KOPT-K1 (cell line): ENCODE measurements around the gene DMRTA2.

Source experiments
- H3K27ac ChIP-seq: fragments of 200-600 bp; sonication (generic); 2 replicates; pipeline ENCODE4 v1.5.1; 2016; ENCODE audit warnings: antibody characterized with exemption, mild to moderate bottlenecking, low read depth, low read length; ENCODE audit not compliant: poor library complexity, severe bottlenecking
- H3K36me3 ChIP-seq: fragments of 200-600 bp; sonication (generic); 2 replicates; pipeline ENCODE4 v1.5.1; 2017; ENCODE audit warnings: antibody characterized with exemption, mild to moderate bottlenecking, low read length, moderate library complexity; ENCODE audit not compliant: insufficient read depth
- H3K9me3 ChIP-seq: fragments of 200-600 bp; sonication (generic); 2 replicates; pipeline ENCODE4 v1.5.1; 2017; ENCODE audit warnings: antibody characterized with exemption, low read length, mild to moderate bottlenecking; ENCODE audit not compliant: insufficient read depth, poor library complexity, severe bottlenecking

Gene DMRTA2

GRCh38 chr1:50369830-50370229 lies 53.4 kb downstream of the DMRTA2 start:
- no peaks in the 10 kb centered on the region for H3K36me3 ChIP-seq
- H3K27ac ChIP-seq = no peak overlapping the region
- peaks cover 6% of the 10 kb centered on the region for H3K9me3 ChIP-seq

- no peaks in the 10 kb centered on the region for H3K9me3 ChIP-seq
- H3K27ac ChIP-seq = no peak overlapping the region
- no peaks in the 10 kb centered on the region for H3K36me3 ChIP-seq
Measured at GRCh38 chr1:50369008-50369634, 54.1 kb downstream of the DMRTA2 start.

GRCh38 chr1:50368179-50369007 lies 54.9 kb downstream of the DMRTA2 start:
- Histone ChIP-seq H3K9me3 (no peaks in the 10 kb centered on the region), H3K27ac (no peak overlapping the region), H3K36me3 (no peaks in the 10 kb centered on the region)
